ENCODE data around the gene VRK1.

GRCh38 chr14:96799489-96800054, 2.4 kb downstream of the VRK1 start:
- TF ChIP-seq CTCF (IDR thresholded peaks at IDR 0.05) (no peak), POLR2A (IDR thresholded peaks at IDR 0.05) (no peak), EP300 (IDR thresholded peaks at IDR 0.05) (no peak), POLR2AphosphoS5 (IDR thresholded peaks at IDR 0.05) (no peak)

Data from upper lobe of left lung (tissue), 4 donors.